ENCODE results near the gene GCH1. TPM values are rescaled to one million over a fixed set of nuclear protein-coding genes. Genes with fewer than 3 reads are reported as not detected.

The GCH1 gene
- total RNA-seq, 1 donor from 2014 or later = 9.0 TPM

- Mint-ChIP-seq H3K27ac (no peak overlapping the region), H3K4me3 (no peak overlapping the region), H3K36me3 (no peaks in the 10 kb centered on the region), H3K9me3 (no peaks in the 10 kb centered on the region), H3K27me3 (ENCODE audit: insufficient read depth, low read depth) (peaks cover 13% of the 10 kb centered on the region), H3K4me1 (no peaks in the 10 kb centered on the region)
- no peaks in the 10 kb centered on the region for H3K4me1 ChIP-seq
- no peak overlapping the region for H3K9ac ChIP-seq
- no peaks in the 10 kb centered on the region for H3F3A ChIP-seq (ENCODE audit: low read depth)
- no peaks in the 10 kb centered on the region for H3K9me3 ChIP-seq (ENCODE audit: low read depth)
- peaks cover 11% of the 10 kb centered on the region for H3K27me3 ChIP-seq
- H3K4me3 ChIP-seq = no peak overlapping the region
- no peaks in the 10 kb centered on the region for H4K20me1 ChIP-seq (ENCODE audit: low read depth)
- H3K4me2 ChIP-seq = no peak overlapping the region
- H3K79me2 ChIP-seq (ENCODE audit: low read depth) = no peaks in the 10 kb centered on the region
- TF ChIP-seq EZH2 (IDR thresholded peaks at IDR 0.05) (no peak), CTCF (IDR thresholded peaks at IDR 0.05) (no peak), EZH2phosphoT487 (IDR thresholded peaks at IDR 0.05) (no peak)
- H3K36me3 ChIP-seq = no peaks in the 10 kb centered on the region
- no peak for DNase-seq (ENCODE audit: low spot score)
- H3K27ac ChIP-seq = no peak overlapping the region
- no peak overlapping the region for H2AFZ ChIP-seq (replicated peaks)
Observed at GRCh38 chr14:54895683-54896082, 6.9 kb downstream of the GCH1 start.

GRCh38 chr14:54894995-54895394, 7.6 kb downstream of the GCH1 start:
- Mint-ChIP-seq H3K9me3 (no peaks in the 10 kb centered on the region), H3K27me3 (ENCODE audit: insufficient read depth, low read depth) (peaks cover 10% of the 10 kb centered on the region), H3K4me3 (no peak overlapping the region), H3K27ac (no peak overlapping the region), H3K36me3 (no peaks in the 10 kb centered on the region), H3K4me1 (no peaks in the 10 kb centered on the region)
- Histone ChIP-seq H3K4me2 (no peak overlapping the region), H4K20me1 (ENCODE audit: low read depth) (no peaks in the 10 kb centered on the region), H3K27ac (no peak overlapping the region), H3K4me3 (no peak overlapping the region), H3K9ac (no peak overlapping the region), H3K27me3 (peaks cover 4% of the 10 kb centered on the region), H3F3A (ENCODE audit: low read depth) (no peaks in the 10 kb centered on the region), H3K4me1 (no peaks in the 10 kb centered on the region), H3K9me3 (ENCODE audit: low read depth) (no peaks in the 10 kb centered on the region), H3K79me2 (ENCODE audit: low read depth) (no peaks in the 10 kb centered on the region), H3K36me3 (no peaks in the 10 kb centered on the region), H2AFZ (replicated peaks) (no peak overlapping the region)
- no peak for TF ChIP-seq CTCF (IDR thresholded peaks at IDR 0.05)
- TF ChIP-seq EZH2 (IDR thresholded peaks at IDR 0.05) = no peak
- no peak for TF ChIP-seq EZH2phosphoT487 (IDR thresholded peaks at IDR 0.05)
- DNase-seq (ENCODE audit: low spot score) = no peak

GRCh38 chr14:54893151-54893760, 9.4 kb downstream of the GCH1 start:
- no peak overlapping the region for H3K4me3 ChIP-seq
- no peaks in the 10 kb centered on the region for H3K27me3 ChIP-seq
- Mint-ChIP-seq H3K4me3 (no peak overlapping the region), H3K4me1 (peaks cover 3% of the 10 kb centered on the region), H3K9me3 (no peaks in the 10 kb centered on the region), H3K27ac (no peak overlapping the region), H3K27me3 (ENCODE audit: insufficient read depth, low read depth) (peaks cover 6% of the 10 kb centered on the region), H3K36me3 (no peaks in the 10 kb centered on the region)
- H3K4me1 ChIP-seq = no peaks in the 10 kb centered on the region
- TF ChIP-seq CTCF (IDR thresholded peaks at IDR 0.05) (peak; percentile 81), EZH2phosphoT487 (IDR thresholded peaks at IDR 0.05) (no peak), EZH2 (IDR thresholded peaks at IDR 0.05) (no peak)
- no peak overlapping the region for H3K9ac ChIP-seq
- no peak overlapping the region for H2AFZ ChIP-seq (replicated peaks)
- no peaks in the 10 kb centered on the region for H3F3A ChIP-seq (ENCODE audit: low read depth)
- DNase-seq (ENCODE audit: low spot score) = peak; percentile 51
- H3K4me2 ChIP-seq = no peak overlapping the region
- H3K27ac ChIP-seq = no peak overlapping the region
- no peaks in the 10 kb centered on the region for H3K36me3 ChIP-seq
- H4K20me1 ChIP-seq (ENCODE audit: low read depth) = no peaks in the 10 kb centered on the region
- no peaks in the 10 kb centered on the region for H3K9me3 ChIP-seq (ENCODE audit: low read depth)
- H3K79me2 ChIP-seq (ENCODE audit: low read depth) = no peaks in the 10 kb centered on the region
